Measurements from ENCODE around the gene DHRS7B. TPM values are rescaled to one million over a fixed set of nuclear protein-coding genes. Genes with fewer than 3 reads are reported as not detected.

The DHRS7B gene
- total RNA-seq, 1 donor from 2014 or later = 28.2 TPM

- TF ChIP-seq, protein P1, sequence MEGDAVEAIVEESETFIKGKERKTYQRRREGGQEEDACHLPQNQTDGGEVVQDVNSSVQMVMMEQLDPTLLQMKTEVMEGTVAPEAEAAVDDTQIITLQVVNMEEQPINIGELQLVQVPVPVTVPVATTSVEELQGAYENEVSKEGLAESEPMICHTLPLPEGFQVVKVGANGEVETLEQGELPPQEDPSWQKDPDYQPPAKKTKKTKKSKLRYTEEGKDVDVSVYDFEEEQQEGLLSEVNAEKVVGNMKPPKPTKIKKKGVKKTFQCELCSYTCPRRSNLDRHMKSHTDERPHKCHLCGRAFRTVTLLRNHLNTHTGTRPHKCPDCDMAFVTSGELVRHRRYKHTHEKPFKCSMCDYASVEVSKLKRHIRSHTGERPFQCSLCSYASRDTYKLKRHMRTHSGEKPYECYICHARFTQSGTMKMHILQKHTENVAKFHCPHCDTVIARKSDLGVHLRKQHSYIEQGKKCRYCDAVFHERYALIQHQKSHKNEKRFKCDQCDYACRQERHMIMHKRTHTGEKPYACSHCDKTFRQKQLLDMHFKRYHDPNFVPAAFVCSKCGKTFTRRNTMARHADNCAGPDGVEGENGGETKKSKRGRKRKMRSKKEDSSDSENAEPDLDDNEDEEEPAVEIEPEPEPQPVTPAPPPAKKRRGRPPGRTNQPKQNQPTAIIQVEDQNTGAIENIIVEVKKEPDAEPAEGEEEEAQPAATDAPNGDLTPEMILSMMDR (IDR thresholded peaks at IDR 0.05; ENCODE audit: insufficient read depth, low read length, poor library complexity, severe bottlenecking) = no peak
- H3K36me3 ChIP-seq (ENCODE audit: control insufficient read depth, insufficient read depth, low read length) = no peaks in the 10 kb centered on the region
- no peak for DNase-seq (ENCODE audit: low read depth)
- no peak overlapping the region for H3K4me3 ChIP-seq (ENCODE audit: low read depth, low read length)
- no peaks in the 10 kb centered on the region for H3K27me3 ChIP-seq (ENCODE audit: control insufficient read depth, insufficient read depth, low read length)
Observed at GRCh38 chr17:21085707-21086106, 41.1 kb upstream of the DHRS7B start.

- no peaks in the 10 kb centered on the region for H3K27me3 ChIP-seq (ENCODE audit: control insufficient read depth, insufficient read depth, low read length)
- H3K36me3 ChIP-seq (ENCODE audit: control insufficient read depth, insufficient read depth, low read length) = no peaks in the 10 kb centered on the region
- TF ChIP-seq, protein P1 (IDR thresholded peaks at IDR 0.05; ENCODE audit: insufficient read depth, low read length, poor library complexity, severe bottlenecking) = no peak
- no peak overlapping the region for H3K4me3 ChIP-seq (ENCODE audit: low read depth, low read length)
- peak; percentile 31 for DNase-seq (ENCODE audit: low read depth)
Observed at GRCh38 chr17:21089145-21089544, 37.6 kb upstream of the DHRS7B start.

DNA sequence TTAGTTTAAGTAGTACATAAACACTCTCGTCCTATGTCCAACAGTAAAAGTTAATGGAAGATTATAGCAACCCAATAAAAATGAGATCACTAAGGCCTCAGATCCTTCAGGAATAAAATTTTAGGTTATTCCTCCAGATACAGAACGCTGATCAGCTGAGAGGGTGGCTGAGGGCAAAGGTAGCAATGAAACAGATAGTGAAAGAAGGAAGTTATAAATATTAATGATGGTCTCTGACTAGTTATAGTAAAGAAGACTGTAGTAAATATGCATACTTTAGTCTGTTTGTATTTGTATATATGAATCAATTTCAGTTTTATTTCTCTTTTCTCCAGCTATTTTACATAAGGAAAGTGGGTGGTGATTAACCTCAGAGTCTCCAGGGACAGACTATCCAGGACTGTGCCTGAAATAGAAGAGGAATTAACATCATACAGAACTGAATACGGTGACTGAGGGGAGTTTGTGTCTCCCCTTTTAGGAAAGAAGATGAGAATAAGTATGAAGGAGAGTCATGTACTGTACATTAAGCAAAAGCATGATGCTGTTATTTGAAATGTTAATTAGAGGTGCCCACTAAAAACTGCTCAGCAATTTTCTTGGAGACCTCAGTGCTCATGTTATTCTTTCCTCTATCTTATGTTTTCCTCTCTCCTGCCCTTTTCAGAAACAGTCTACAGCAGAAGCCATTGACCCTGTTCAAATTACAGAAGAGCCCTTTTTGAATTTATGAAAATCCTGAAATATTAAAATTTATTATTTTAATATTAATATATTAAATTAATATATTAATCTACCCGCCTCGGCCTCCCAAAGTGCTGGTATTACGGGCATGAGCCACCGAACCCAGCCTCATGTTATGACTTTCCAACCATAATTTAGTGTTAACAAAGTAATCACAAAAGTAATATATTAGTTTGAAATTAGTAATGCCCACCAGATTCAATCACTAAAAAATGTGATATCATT, 36.5 kb upstream of the DHRS7B start:
- DNase-seq (ENCODE audit: low read depth) = no peak
- H3K4me3 ChIP-seq (ENCODE audit: low read depth, low read length) = no peak overlapping the region
- H3K36me3 ChIP-seq (ENCODE audit: control insufficient read depth, insufficient read depth, low read length) = no peaks in the 10 kb centered on the region
- H3K27me3 ChIP-seq (ENCODE audit: control insufficient read depth, insufficient read depth, low read length) = no peaks in the 10 kb centered on the region
- TF ChIP-seq, protein P1 (IDR thresholded peaks at IDR 0.05; ENCODE audit: insufficient read depth, low read length, poor library complexity, severe bottlenecking) = no peak

- no peak overlapping the region for H3K4me3 ChIP-seq (ENCODE audit: low read depth, low read length)
- no peaks in the 10 kb centered on the region for H3K27me3 ChIP-seq (ENCODE audit: control insufficient read depth, insufficient read depth, low read length)
- no peaks in the 10 kb centered on the region for H3K36me3 ChIP-seq (ENCODE audit: control insufficient read depth, insufficient read depth, low read length)
- TF ChIP-seq, protein P1 (IDR thresholded peaks at IDR 0.05; ENCODE audit: insufficient read depth, low read length, poor library complexity, severe bottlenecking) = no peak
- no peak for DNase-seq (ENCODE audit: low read depth)
Observed at GRCh38 chr17:21090902-21091618, 35.7 kb upstream of the DHRS7B start.

GRCh38 chr17:21094298-21094704, 32.5 kb upstream of the DHRS7B start:
- Histone ChIP-seq H3K36me3 (ENCODE audit: control insufficient read depth, insufficient read depth, low read length) (no peaks in the 10 kb centered on the region), H3K4me3 (ENCODE audit: low read depth, low read length) (no peak overlapping the region), H3K27me3 (ENCODE audit: control insufficient read depth, insufficient read depth, low read length) (no peaks in the 10 kb centered on the region)
- TF ChIP-seq, protein P1 (IDR thresholded peaks at IDR 0.05; ENCODE audit: insufficient read depth, low read length, poor library complexity, severe bottlenecking) = no peak
- no peak for DNase-seq (ENCODE audit: low read depth)

All from kidney epithelial cell (primary cell).